Measurements from ENCODE around the gene RUNX2. TPM values are rescaled to one million over a fixed set of nuclear protein-coding genes. Genes with fewer than 3 reads are reported as not detected.

RUNX2 gene
- total RNA-seq, 2 experiments from 2014 or later = 0.27 to 0.44 TPM

DNA sequence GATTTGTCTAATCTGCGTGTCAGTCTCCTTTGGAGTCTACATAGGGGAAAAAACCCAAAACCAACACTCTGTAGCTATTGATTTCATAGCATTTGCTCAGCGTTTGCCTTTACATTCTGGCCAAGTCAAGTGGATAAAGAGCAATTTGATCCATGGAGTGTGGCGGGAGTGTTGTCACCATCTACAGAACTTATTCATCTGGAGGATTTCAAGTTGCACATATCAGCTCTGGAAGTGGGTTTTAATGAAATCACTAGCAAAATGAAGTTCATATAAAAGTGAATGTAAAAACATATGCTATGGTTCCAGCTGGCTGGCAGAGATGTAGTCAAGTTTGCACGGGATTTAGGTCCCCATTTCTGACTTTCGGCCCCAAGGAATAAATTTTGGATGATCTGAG, 269.3 kb downstream of the RUNX2 start:
- no peaks in the 10 kb centered on the region for H3K79me2 ChIP-seq (ENCODE audit: insufficient read depth, low read depth, low read length)
- BruUV-seq (replicated peaks) = no TSS peak
- TF ChIP-seq EZH2phosphoT487 (IDR thresholded peaks at IDR 0.05; ENCODE audit: borderline replicate concordance, low read depth, low read length) (no peak), CTCF (conservative IDR thresholded peaks at IDR 0.05; ENCODE audit: low read length) (no peak)
- POLR2A ChIA-PET = no interaction called here
- no peak for DNase-seq (ENCODE audit: low spot score)
- no peaks in the 10 kb centered on the region for H3K4me1 ChIP-seq (ENCODE audit: insufficient read depth, low read length, poor library complexity, severe bottlenecking)
- no peak overlapping the region for H3K4me3 ChIP-seq (ENCODE audit: low read depth, low read length, poor library complexity, severe bottlenecking)
- no peaks in the 10 kb centered on the region for H3K36me3 ChIP-seq (ENCODE audit: insufficient read depth, low read length)
- intact Hi-C loops (cut with micrococcal nuclease; ENCODE audit: unreplicated experiment) = no loop called here
- peaks cover 3% of the 10 kb centered on the region; the same call in 1 of the 2 replicates for H3K9me3 ChIP-seq (ENCODE audit: low read length)
- CTCF ChIA-PET (ENCODE audit: unreplicated experiment) = no interaction called here
- no peaks in the 10 kb centered on the region for H4K20me1 ChIP-seq (ENCODE audit: insufficient read depth, low read length)
- H2AFZ ChIP-seq (ENCODE audit: low read length) = no peak overlapping the region
- no peak overlapping the region for H3K27ac ChIP-seq (ENCODE audit: low read depth, low read length, poor library complexity, severe bottlenecking)
- no peaks in the 10 kb centered on the region for H3K9me2 ChIP-seq (ENCODE audit: insufficient read depth, low read length)
- no peak overlapping the region for H3K4me2 ChIP-seq (ENCODE audit: low read length)

- H3K4me1 ChIP-seq (ENCODE audit: insufficient read depth, low read length, poor library complexity, severe bottlenecking) = no peaks in the 10 kb centered on the region
- ChIA-PET POLR2A (no interaction called here), CTCF (ENCODE audit: unreplicated experiment) (no interaction called here)
- no peak overlapping the region for H3K4me2 ChIP-seq (ENCODE audit: low read length)
- H3K4me3 ChIP-seq (ENCODE audit: low read depth, low read length, poor library complexity, severe bottlenecking) = no peak overlapping the region
- H3K36me3 ChIP-seq (ENCODE audit: insufficient read depth, low read length) = no peaks in the 10 kb centered on the region
- H3K27ac ChIP-seq (ENCODE audit: low read depth, low read length, poor library complexity, severe bottlenecking) = no peak overlapping the region
- peaks cover 3% of the 10 kb centered on the region; the same call in 1 of the 2 replicates for H3K9me3 ChIP-seq (ENCODE audit: low read length)
- no TSS peak for BruUV-seq (replicated peaks)
- H3K9me2 ChIP-seq (ENCODE audit: insufficient read depth, low read length) = no peaks in the 10 kb centered on the region
- DNase-seq (ENCODE audit: low spot score) = no peak
- TF ChIP-seq CTCF (conservative IDR thresholded peaks at IDR 0.05; ENCODE audit: low read length) (no peak), EZH2phosphoT487 (IDR thresholded peaks at IDR 0.05; ENCODE audit: borderline replicate concordance, low read depth, low read length) (no peak)
- no peaks in the 10 kb centered on the region for H4K20me1 ChIP-seq (ENCODE audit: insufficient read depth, low read length)
- no peaks in the 10 kb centered on the region for H3K79me2 ChIP-seq (ENCODE audit: insufficient read depth, low read depth, low read length)
- no peak overlapping the region for H2AFZ ChIP-seq (ENCODE audit: low read length)
- intact Hi-C loops (cut with micrococcal nuclease; ENCODE audit: unreplicated experiment) = no loop called here
Measured at GRCh38 chr6:45599053-45599452, 270.9 kb downstream of the RUNX2 start.

GRCh38 chr6:45605971-45606370, 277.8 kb downstream of the RUNX2 start:
- TF ChIP-seq CTCF (conservative IDR thresholded peaks at IDR 0.05; ENCODE audit: low read length) (no peak), EZH2phosphoT487 (IDR thresholded peaks at IDR 0.05; ENCODE audit: borderline replicate concordance, low read depth, low read length) (no peak)
- Histone ChIP-seq H3K4me1 (ENCODE audit: insufficient read depth, low read length, poor library complexity, severe bottlenecking) (no peaks in the 10 kb centered on the region), H3K36me3 (ENCODE audit: insufficient read depth, low read length) (no peaks in the 10 kb centered on the region), H3K4me2 (ENCODE audit: low read length) (no peak overlapping the region), H3K79me2 (ENCODE audit: insufficient read depth, low read depth, low read length) (no peaks in the 10 kb centered on the region), H3K27ac (ENCODE audit: low read depth, low read length, poor library complexity, severe bottlenecking) (no peak overlapping the region), H3K9me2 (ENCODE audit: insufficient read depth, low read length) (no peaks in the 10 kb centered on the region), H2AFZ (ENCODE audit: low read length) (no peak overlapping the region), H3K4me3 (ENCODE audit: low read depth, low read length, poor library complexity, severe bottlenecking) (no peak overlapping the region), H3K9me3 (ENCODE audit: low read length) (no peaks in the 10 kb centered on the region), H4K20me1 (ENCODE audit: insufficient read depth, low read length) (no peaks in the 10 kb centered on the region)
- ChIA-PET CTCF (ENCODE audit: unreplicated experiment) (no interaction called here), POLR2A (interaction anchor here (0.7 to 1.1 kb wide), 3 partner anchors 11 to 388 kb away, joined by 3 read pairs; no protein-coding TSS in a partner anchor)
- intact Hi-C loops (cut with micrococcal nuclease; ENCODE audit: unreplicated experiment) = no loop called here
- no peak for DNase-seq (ENCODE audit: low spot score)
- BruUV-seq (replicated peaks) = no TSS peak

Data from OCI-LY7 (cell line).